Testis (tissue), 2 donors: Measurements from ENCODE around the gene OGFRL1.

Experiments
- CTCF ChIP-seq, 3 experiments: fragments of 450-650 bp in 2 of 3; fragments of 200-600 bp in 1 of 3; sonication (generic) in 1 of 3; IDR thresholded peaks; one replicate each; pipeline ENCODE4 v1.5.1; 2016 to 2019; ENCODE audit warnings: antibody characterized with exemption in 3 of 3, mild to moderate bottlenecking in 2 of 3, moderate library complexity in 1 of 3
- POLR2A ChIP-seq: fragments of 450-650 bp; IDR thresholded peaks from one replicate; pipeline ENCODE4 v1.6.1; 2017; ENCODE audit warnings: antibody characterized with exemption, mild to moderate bottlenecking, moderate library complexity

GRCh38 chr6:71312089-71312488, 23.5 kb downstream of the OGFRL1 start:
- TF ChIP-seq CTCF (IDR thresholded peaks at IDR 0.05) (no peak), POLR2A (no peak)
